Spleen (tissue), 11 donors: Measurements from ENCODE around the gene SUSD4. TPM values are rescaled to one million over a fixed set of nuclear protein-coding genes. Genes with fewer than 3 reads are reported as not detected.

Source experiments
- DNase-seq: peaks from one replicate; pipeline ENCODE4 v3.0.0-alpha.2; 2020
- H3K27ac ChIP-seq, 8 donors: fragments of 200-600 bp; sonication (generic) in 7 of 8; 1 replicate in 4 of 8; 2 replicates in 4 of 8; pipeline versions ENCODE4 v1.5.0 to v1.8.0; 2016 to 2021; ENCODE audit warnings: inconsistent platforms in 4 of 8, mild to moderate bottlenecking in 4 of 8, moderate library complexity in 1 of 8
- H3K27me3 ChIP-seq, 7 donors: fragments of 200-600 bp; sonication (generic) in 6 of 7; replicated peaks in 1 of 7; 1 replicate in 4 of 7; 2 replicates in 3 of 7; pipeline versions ENCODE4 v1.5.0 to v1.8.0; 2016 to 2021; ENCODE audit warnings: inconsistent platforms in 3 of 7, mild to moderate bottlenecking in 1 of 7
- H3K36me3 ChIP-seq, 6 donors: fragments of 200-600 bp; sonication (generic) in 5 of 6; 1 replicate in 4 of 6; 2 replicates in 2 of 6; pipeline versions ENCODE4 v1.5.0 to v1.8.0; 2016 to 2021; ENCODE audit warnings: inconsistent platforms in 2 of 6
- H3K4me1 ChIP-seq, 6 donors: fragments of 200-600 bp; sonication (generic) in 5 of 6; 1 replicate in 3 of 6; 2 replicates in 3 of 6; pipeline versions ENCODE4 v1.5.0 to v1.8.0; 2016 to 2021; ENCODE audit warnings: inconsistent platforms in 3 of 6
- H3K4me3 ChIP-seq, 8 donors: fragments of 200-600 bp; sonication (generic) in 7 of 8; 1 replicate in 4 of 8; 2 replicates in 4 of 8; pipeline versions ENCODE4 v1.5.0 to v1.8.0; 2016 to 2021; ENCODE audit warnings: inconsistent platforms in 4 of 8, mild to moderate bottlenecking in 4 of 8, moderate library complexity in 2 of 8
- H3K9me3 ChIP-seq, 8 donors: fragments of 200-600 bp; sonication (generic) in 7 of 8; 1 replicate in 4 of 8; 2 replicates in 4 of 8; pipeline versions ENCODE4 v1.5.0 to v1.8.0; 2016 to 2021; ENCODE audit warnings: inconsistent platforms in 4 of 8
- CTCF ChIP-seq, 11 experiments: fragments of 200-600 bp in 7 of 11; fragments of 450-650 bp in 4 of 11; sonication (generic) in 4 of 11; IDR thresholded peaks in 8 of 11; conservative IDR thresholded peaks in 3 of 11; 1 replicate in 7 of 11; 2 replicates in 4 of 11; pipeline versions ENCODE4 v1.4.0 to v1.8.0; 2016 to 2021; ENCODE audit warnings: antibody characterized with exemption in 11 of 11, inconsistent platforms in 4 of 11, mild to moderate bottlenecking in 1 of 11
- POLR2A ChIP-seq, 3 donors: fragments of 450-650 bp; IDR thresholded peaks; one replicate each; pipeline ENCODE4 v1.5.1; 2017; ENCODE audit warnings: antibody characterized with exemption in 3 of 3, mild to moderate bottlenecking in 1 of 3
- POLR2AphosphoS5 ChIP-seq, 3 donors: sonication (generic); formaldehyde crosslinking; IDR thresholded peaks; one replicate each; pipeline ENCODE4 v1.5.1; 2017; ENCODE audit warnings: antibody characterized with exemption in 3 of 3
- WGBS, 5 donors: extraction: QIAGEN DNeasy Blood & Tissue Kit in 3 of 5; methylation state at CpG; one replicate each; pipeline versions ENCODE4 v1.1.5 to v1.1.7; 2013 to 2018; 5-methylcytosine and 5-hydroxymethylcytosine counted together
- intact Hi-C: fragments of 100-400 bp; cut with DNase I; formaldehyde crosslinking; loops from one replicate; pipeline ENCODE4 v1.15.0; 2023; ENCODE audit warnings: low total_unique reads
- polyA plus RNA-seq, 3 donors: library from polyadenylated mRNA; stranded (reverse); fragments of 200-250 nt; gene quantifications; one replicate each; pipeline ENCODE4 v1.2.1, GENCODE V29; 2013
- total RNA-seq, 7 donors: library from RNA; depleted of rRNA in 3 of 7; stranded (reverse); fragments of >200 nt in 3 of 7; fragmentation: NEBNext Ultra II Directional in 4 of 7; extraction: Animal tissue kit (Norgen Biotek cat#: 25700) in 4 of 7; gene quantifications; one replicate each; pipeline versions ENCODE4 v1.1.0 to v1.2.1, GENCODE V29; 2016 to 2021
- donor health status: healthy with polysubstance abuse.
- donor health status: DM: no; HTN: no; CAD: no; lungs with moderate emphysema.
- donor health status: DM: no; HTN: no; CAD: no.
- donor health status: Bipolar disorder and iron deficiency.
- donor health status: healthy.
- donor health status: DM: no; HTN: no; CAD: no.
- donor health status: DM: yes; HTN: yes; CAD: no.

Gene SUSD4
- total and polyA plus RNA-seq, 10 donors, result 0.35 to 2.1 (median 0.69) TPM

GRCh38 chr1:223243441-223244050, 120.4 kb downstream of the SUSD4 start:
- H3K27me3 ChIP-seq, result peaks cover 0 to 34% (median 0%) of the 10 kb centered on the region in 7 donors
- peaks cover 0 to 5% (median 0%) of the 10 kb centered on the region in 6 donors for H3K4me1 ChIP-seq
- intact Hi-C loops, result no loop called here
- H3K27ac ChIP-seq, result no peak overlapping the region
- H3K36me3 ChIP-seq, result no peaks in the 10 kb centered on the region
- H3K9me3 ChIP-seq, result no peaks in the 10 kb centered on the region
- TF ChIP-seq CTCF (IDR thresholded peaks at IDR 0.05 in 8 of 11, conservative IDR thresholded peaks at IDR 0.05 in 3 of 11) (no peak), POLR2A (IDR thresholded peaks at IDR 0.05) (no peak), POLR2AphosphoS5 (IDR thresholded peaks at IDR 0.05) (no peak)
- WGBS, 5 donors, result 80 to 85% (median 82%) methylated on average over 6 of the region's 6 CpGs
- no peak for DNase-seq
- no peak overlapping the region for H3K4me3 ChIP-seq

- TF ChIP-seq POLR2AphosphoS5 (IDR thresholded peaks at IDR 0.05) (no peak), POLR2A (IDR thresholded peaks at IDR 0.05) (no peak), CTCF (IDR thresholded peaks at IDR 0.05 in 8 of 11, conservative IDR thresholded peaks at IDR 0.05 in 3 of 11) (no peak)
- no peak overlapping the region for H3K27ac ChIP-seq
- intact Hi-C loops, result no loop called here
- no peak overlapping the region for H3K4me3 ChIP-seq
- DNase-seq, result no peak
- peaks cover 0 to 3% (median under 1%) of the 10 kb centered on the region in 8 donors for H3K9me3 ChIP-seq
- no peaks in the 10 kb centered on the region for H3K36me3 ChIP-seq
- H3K4me1 ChIP-seq, result no peaks in the 10 kb centered on the region
- peaks cover 0 to 34% (median 0%) of the 10 kb centered on the region in 7 donors for H3K27me3 ChIP-seq
- WGBS, 5 donors, result 86 to 97% (median 93%) methylated on average over 4 to 7 of the region's 7 CpGs
Observed at GRCh38 chr1:223242971-223243370, 121.0 kb downstream of the SUSD4 start.

- H3K27me3 ChIP-seq, result peaks cover 0 to 34% (median 0%) of the 10 kb centered on the region in 7 donors
- no peaks in the 10 kb centered on the region for H3K4me1 ChIP-seq
- intact Hi-C loops, result no loop called here
- no peak overlapping the region for H3K27ac ChIP-seq
- peaks cover 0 to 8% (median 5%) of the 10 kb centered on the region in 8 donors for H3K9me3 ChIP-seq
- WGBS, 5 donors, result 79 to 91% (median 84%) methylated on average over 6 of the region's 6 CpGs
- no peak for DNase-seq
- no peak overlapping the region for H3K4me3 ChIP-seq
- no peaks in the 10 kb centered on the region for H3K36me3 ChIP-seq
- TF ChIP-seq POLR2AphosphoS5 (IDR thresholded peaks at IDR 0.05) (no peak), CTCF (IDR thresholded peaks at IDR 0.05 in 8 of 11, conservative IDR thresholded peaks at IDR 0.05 in 3 of 11) (no peak), POLR2A (IDR thresholded peaks at IDR 0.05) (no peak)
Observed at GRCh38 chr1:223242382-223242955, 121.5 kb downstream of the SUSD4 start.

GRCh38 chr1:223240122-223240521, 123.9 kb downstream of the SUSD4 start:
- intact Hi-C loops, result no loop called here
- no peak for TF ChIP-seq POLR2AphosphoS5 (IDR thresholded peaks at IDR 0.05)
- no peak for TF ChIP-seq CTCF (IDR thresholded peaks at IDR 0.05 in 8 of 11, conservative IDR thresholded peaks at IDR 0.05 in 3 of 11)
- no peak for TF ChIP-seq POLR2A (IDR thresholded peaks at IDR 0.05)
- peaks cover 0 to 26% (median 13%) of the 10 kb centered on the region in 8 donors for H3K9me3 ChIP-seq

More at GRCh38 chr1:223240122-223240521, 123.9 kb downstream of the SUSD4 start:
- 46 to 79% (median 53%) methylated on average over 2 of the region's 2 CpGs for WGBS, 5 donors
- no peaks in the 10 kb centered on the region for H3K4me1 ChIP-seq
- H3K4me3 ChIP-seq, result no peak overlapping the region
- no peak overlapping the region for H3K27ac ChIP-seq
- H3K36me3 ChIP-seq, result no peaks in the 10 kb centered on the region
- peaks cover 0 to 23% (median 0%) of the 10 kb centered on the region in 7 donors for H3K27me3 ChIP-seq
- no peak for DNase-seq
